K562 (cell line): Measurements from ENCODE around the gene IL13. TPM values are rescaled to one million over a fixed set of nuclear protein-coding genes. Genes with fewer than 3 reads are reported as not detected.

Experiments used
- ATF4 ChIP-seq: fragments of 450-650 bp; formaldehyde crosslinking; IDR thresholded peaks from 2 replicates; pipeline ENCODE4 v1.4.0; 2022; ENCODE audit warnings: mild to moderate bottlenecking, moderate library complexity
- CAMTA2 ChIP-seq: fragments of 250-450 bp; sonication (Bioruptor Pico); conservative IDR thresholded peaks from 2 replicates; pipeline ENCODE4 v1.5.1; 2022
- COPS2 ChIP-seq: fragments of 450-650 bp; conservative IDR thresholded peaks from 2 replicates; pipeline ENCODE4 v1.6.1; 2016; ENCODE audit warnings: mild to moderate bottlenecking, moderate library complexity
- CUX1 ChIP-seq: fragments of 200-800 bp; sonication (Bioruptor generic); IDR thresholded peaks from 2 replicates; pipeline ENCODE4 v1.6.1; 2016; ENCODE audit warnings: missing genetic modification characterization, missing compliant biosample characterization
- E2F3 ChIP-seq: fragments of 250-450 bp; sonication (Bioruptor Pico); IDR thresholded peaks from 2 replicates; pipeline ENCODE4 v1.4.0; 2020; ENCODE audit warnings: mild to moderate bottlenecking
- FOXJ3 ChIP-seq: sonication (generic); formaldehyde crosslinking; IDR thresholded peaks from 2 replicates; pipeline ENCODE4 v1.4.0; 2020; ENCODE audit warnings: mild to moderate bottlenecking, missing genetic modification reagents
- GTF2B ChIP-seq: IDR thresholded peaks from 2 replicates; pipeline ENCODE4 v1.6.1; 2011; ENCODE audit not compliant: insufficient read length; ENCODE audit errors: extremely low read depth
- HLTF ChIP-seq: fragments of 450-650 bp; IDR thresholded peaks from 2 replicates; pipeline ENCODE4 v1.6.1; 2016
- PHTF2 ChIP-seq: fragments of 250-450 bp; sonication (Bioruptor Pico); IDR thresholded peaks from 2 replicates; pipeline ENCODE4 v1.5.0; 2021; ENCODE audit warnings: mild to moderate bottlenecking
- SMAD3 ChIP-seq: fragments of 450-650 bp; formaldehyde crosslinking; conservative IDR thresholded peaks from 2 replicates; pipeline ENCODE4 v1.4.0; 2020; ENCODE audit warnings: mild to moderate bottlenecking
- THAP12 ChIP-seq: fragments of 250-450 bp; sonication (Bioruptor Pico); IDR thresholded peaks from 2 replicates; pipeline ENCODE4 v1.9.0; 2021; ENCODE audit warnings: mild to moderate bottlenecking, inconsistent platforms
- ZNF12 ChIP-seq: sonication (generic); formaldehyde crosslinking; IDR thresholded peaks from 2 replicates; pipeline ENCODE4 v1.4.0; 2020; ENCODE audit warnings: mild to moderate bottlenecking, missing genetic modification reagents
- ZNF184 ChIP-seq: sonication (generic); formaldehyde crosslinking; IDR thresholded peaks from 2 replicates; pipeline ENCODE4 v1.5.0; 2020; ENCODE audit warnings: missing genetic modification reagents
- ZNF224 ChIP-seq: sonication (generic); formaldehyde crosslinking; IDR thresholded peaks from 2 replicates; pipeline ENCODE4 v1.8.0; 2022; ENCODE audit warnings: mild to moderate bottlenecking, missing genetic modification reagents
- ZNF263 ChIP-seq: sonication (generic); formaldehyde crosslinking; IDR thresholded peaks from 2 replicates; pipeline ENCODE4 v1.8.0; 2022; ENCODE audit warnings: mild to moderate bottlenecking, missing genetic modification reagents, borderline replicate concordance
- polyA plus RNA-seq, 8 experiments: library from polyadenylated mRNA; depleted of rRNA in 4 of 8; stranded (reverse) in 5 of 8; unstranded in 3 of 8; fragments of >200 nt; fragmentation: Nextera tagmentation in 2 of 8; fragmentation: Illumina TruSeq in 1 of 8; extraction: Ambion mirVana in 2 of 8; extraction: Trizol in 1 of 8; gene quantifications; 2 replicates each; pipeline versions ENCODE4 v1.2.1 to v1.2.3, GENCODE V29; 2011 to 2014; ENCODE audit warnings: inconsistent platforms in 1 of 8, missing spikeins in 1 of 8
- total RNA-seq, 7 experiments: library from RNA; depleted of rRNA in 6 of 7; stranded (reverse); fragments of >200 nt in 6 of 7; fragmentation: Illumina TruSeq in 2 of 7; extraction: Trizol in 2 of 7; gene quantifications; 2 replicates each; pipeline versions ENCODE4 v1.2.1 to v1.2.3, GENCODE V29; 2011 to 2021; ENCODE audit warnings: low replicate concordance in 1 of 7
- TF ChIP-seq, protein P1 (sequence below): fragments of 250-450 bp; sonication (Bioruptor Pico); IDR thresholded peaks from 2 replicates; pipeline ENCODE4 v1.5.0; 2022; ENCODE audit warnings: mild to moderate bottlenecking

IL13 gene
- total and polyA plus RNA-seq, 9 of the 15 experiments (the other 6 are each of a cell fraction or from before 2014, with no cell fraction given), result not detected

DNA sequence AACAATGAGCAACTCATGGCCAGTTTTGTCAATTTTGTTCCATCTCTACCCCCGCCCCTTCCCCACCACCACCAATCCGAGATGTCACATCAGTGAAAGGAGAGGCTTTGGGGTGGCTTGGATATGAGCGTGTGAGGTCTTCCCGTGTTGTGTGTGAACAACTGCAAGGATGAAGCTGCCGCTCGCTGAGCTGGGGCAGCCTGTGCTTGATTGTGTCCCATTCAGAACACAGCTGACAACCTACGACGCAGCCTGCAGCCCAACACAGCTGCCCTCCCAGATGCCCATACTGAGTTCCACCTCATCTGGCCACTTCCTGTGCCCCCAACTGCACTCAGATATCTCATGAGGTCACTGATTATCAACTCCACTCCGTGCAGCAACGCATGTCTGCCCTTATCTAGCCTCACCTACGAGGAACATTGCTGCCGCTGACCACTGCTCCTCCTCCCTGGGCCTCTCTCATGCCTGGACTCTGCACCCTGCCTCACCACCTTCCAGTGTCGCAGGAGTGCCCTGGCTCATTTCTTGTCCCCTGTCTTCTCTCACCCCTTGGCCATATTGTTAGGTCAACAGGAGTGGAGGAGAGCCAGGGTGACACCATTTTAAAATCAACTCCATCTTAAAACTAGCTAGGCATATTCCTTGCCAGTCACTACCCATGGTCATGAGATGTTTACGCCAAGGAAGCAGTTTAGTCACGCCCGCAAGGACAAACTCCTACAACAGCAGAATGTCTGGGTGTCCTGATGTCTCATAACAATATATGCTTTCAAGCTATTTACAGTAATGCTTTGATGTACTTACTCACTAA lies 8.5 kb downstream of the IL13 start (continued):
- TF ChIP-seq CAMTA2 (CRISPR knock-in tag) (no peak; the same call in 1 of the 2 replicates), FOXJ3 (CRISPR knock-in tag) (no peak), CUX1 (CRISPR knock-in tag) (peak; percentile 97), ZNF263 (CRISPR knock-in tag) (no peak), ZNF224 (no peak), SMAD3 (CRISPR knock-in tag) (peak; percentile 96), ZNF12 (CRISPR knock-in tag) (no peak), ZNF184 (no peak), THAP12 (peak; percentile 57; the same call in 1 of the 2 replicates), GTF2B (peak; percentile 97), HLTF (no peak), E2F3 (CRISPR knock-in tag) (peak; percentile 97), PHTF2 (CRISPR knock-in tag) (peak; percentile 86; the same call in 1 of the 2 replicates), ATF4 (CRISPR knock-in tag) (peak; percentile 91), COPS2 (no peak)
- TF ChIP-seq, protein P1, sequence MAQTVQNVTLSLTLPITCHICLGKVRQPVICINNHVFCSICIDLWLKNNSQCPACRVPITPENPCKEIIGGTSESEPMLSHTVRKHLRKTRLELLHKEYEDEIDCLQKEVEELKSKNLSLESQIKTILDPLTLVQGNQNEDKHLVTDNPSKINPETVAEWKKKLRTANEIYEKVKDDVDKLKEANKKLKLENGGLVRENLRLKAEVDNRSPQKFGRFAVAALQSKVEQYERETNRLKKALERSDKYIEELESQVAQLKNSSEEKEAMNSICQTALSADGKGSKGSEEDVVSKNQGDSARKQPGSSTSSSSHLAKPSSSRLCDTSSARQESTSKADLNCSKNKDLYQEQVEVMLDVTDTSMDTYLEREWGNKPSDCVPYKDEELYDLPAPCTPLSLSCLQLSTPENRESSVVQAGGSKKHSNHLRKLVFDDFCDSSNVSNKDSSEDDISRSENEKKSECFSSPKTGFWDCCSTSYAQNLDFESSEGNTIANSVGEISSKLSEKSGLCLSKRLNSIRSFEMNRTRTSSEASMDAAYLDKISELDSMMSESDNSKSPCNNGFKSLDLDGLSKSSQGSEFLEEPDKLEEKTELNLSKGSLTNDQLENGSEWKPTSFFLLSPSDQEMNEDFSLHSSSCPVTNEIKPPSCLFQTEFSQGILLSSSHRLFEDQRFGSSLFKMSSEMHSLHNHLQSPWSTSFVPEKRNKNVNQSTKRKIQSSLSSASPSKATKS (CRISPR knock-in tag), result peak; percentile 89
